HG02571 (cell line): Measurements from ENCODE around the gene PAXX.
"Not testable (repeated sequence)": the region's sequence is repeated elsewhere in the genome, so short reads cannot be mapped to it uniquely, and the experiment has no call there.

Experiments used
- ATAC-seq: cut with Tn5 transposase; IDR thresholded peaks from one replicate; pipeline ENCODE4 v1.9.1; 2021; ENCODE audit warnings: mild to moderate bottlenecking, moderate library complexity; ENCODE audit not compliant: unreplicated experiment

PAXX gene

DNA sequence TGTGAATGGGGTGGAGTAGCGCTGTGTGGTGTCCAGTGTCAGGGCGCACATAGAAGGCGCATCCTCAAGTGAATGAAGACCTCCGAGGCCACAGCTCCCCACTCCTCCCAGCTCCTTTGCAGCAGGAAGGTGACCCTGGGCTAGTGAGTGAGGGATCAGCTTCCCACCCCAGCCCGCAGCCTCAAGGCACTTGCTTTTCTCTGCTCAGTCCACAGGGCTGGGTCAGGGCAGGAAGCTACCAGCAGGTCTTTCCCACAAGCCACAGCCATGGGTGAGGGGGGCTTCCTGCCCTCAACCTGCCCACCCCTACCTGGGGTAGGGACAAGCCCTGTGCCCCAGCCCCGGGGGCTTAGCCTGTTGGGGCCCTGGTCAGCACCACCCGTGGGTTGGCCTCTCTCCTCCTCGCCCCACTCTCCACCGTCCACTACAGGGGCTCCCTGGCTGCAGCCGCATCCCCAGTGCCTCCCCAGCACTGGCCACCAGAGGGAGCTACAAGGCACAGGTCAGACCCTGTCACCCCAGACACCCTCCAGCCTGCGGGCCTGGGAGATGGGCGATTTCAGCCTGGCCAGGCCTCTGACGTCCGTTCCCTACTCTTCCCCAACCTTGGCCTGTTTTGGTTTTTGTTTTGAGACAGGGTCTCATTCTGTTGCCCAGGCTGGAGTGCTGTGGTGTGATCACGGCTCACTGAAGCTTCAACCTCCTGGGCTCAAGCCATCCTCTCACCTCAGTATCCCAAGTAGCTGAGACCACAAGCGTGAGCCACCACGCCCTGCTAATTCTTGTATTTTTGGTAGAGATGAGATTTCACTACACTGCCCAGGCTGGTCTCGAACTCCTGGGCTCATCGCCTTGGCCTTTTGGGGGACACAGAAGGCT, 37.1 kb downstream of the PAXX start:
- ATAC-seq = no peak

DNA sequence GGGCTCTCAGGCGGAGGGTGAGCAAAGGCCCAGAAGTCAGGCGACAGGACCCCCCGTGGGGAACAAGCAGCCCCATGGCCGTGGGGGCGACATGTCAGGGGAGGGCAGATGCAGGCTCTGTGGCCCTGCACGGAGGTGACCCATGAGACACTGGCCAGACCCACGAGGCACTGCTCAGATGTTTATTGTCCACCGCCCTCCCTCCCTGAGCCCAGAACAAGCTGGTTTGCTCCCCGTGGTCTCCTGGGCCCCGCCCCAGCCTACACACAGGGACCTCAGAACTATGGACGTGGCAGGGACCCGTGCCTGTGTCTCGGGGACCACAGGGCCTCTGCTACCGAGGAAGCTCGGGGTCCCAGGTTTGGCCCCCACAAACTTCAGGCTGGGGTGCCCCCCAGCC, 37.8 kb downstream of the PAXX start:
- ATAC-seq = no peak

GRCh38 chr9:137030538-137031527, 38.6 kb downstream of the PAXX start:
- ATAC-seq = no peak

- ATAC-seq = no peak
These were observed 39.9 kb downstream of the PAXX start, which contains the start of gene FUT7 for GRCh38 chr9:137031904-137032640. TSS of gene FUT7 (minus strand) at chr9:137032088. CDS start at chr9:137031991, 97 bp downstream.

- no peak for ATAC-seq
These were observed 40.6 kb downstream of the PAXX start for GRCh38 chr9:137032858-137033257.

DNA sequence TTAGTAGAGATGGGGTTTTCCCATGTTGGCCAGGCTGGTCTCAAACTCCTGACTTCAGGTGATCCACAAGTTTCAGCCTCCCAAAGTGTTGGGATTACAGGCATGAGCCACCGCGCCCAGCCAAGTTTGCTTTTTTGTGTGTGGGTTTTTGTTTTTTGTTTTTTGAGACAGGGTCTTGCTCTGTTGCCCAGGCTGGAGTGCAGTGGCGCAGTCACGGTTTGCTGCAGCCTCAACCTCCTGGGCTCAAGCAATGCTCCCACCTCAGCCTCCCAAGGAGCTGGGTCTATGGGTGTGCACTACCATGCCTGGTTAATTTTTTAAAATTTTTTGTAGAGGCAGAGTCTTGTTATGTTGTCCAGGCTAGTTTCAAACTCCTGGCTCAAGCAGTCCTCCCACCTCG, 41.3 kb downstream of the PAXX start:
- ATAC-seq = not testable (repeated sequence)

- ATAC-seq = no peak
These were observed 42.0 kb downstream of the PAXX start for GRCh38 chr9:137034039-137034708.

- peak; percentile 46 for ATAC-seq
These were observed 42.7 kb downstream of the PAXX start for GRCh38 chr9:137034709-137035506.

- no peak for ATAC-seq
These were observed 43.2 kb downstream of the PAXX start for GRCh38 chr9:137035507-137035834.

- ATAC-seq = no peak
These were observed 43.7 kb downstream of the PAXX start for GRCh38 chr9:137035937-137036336.

DNA sequence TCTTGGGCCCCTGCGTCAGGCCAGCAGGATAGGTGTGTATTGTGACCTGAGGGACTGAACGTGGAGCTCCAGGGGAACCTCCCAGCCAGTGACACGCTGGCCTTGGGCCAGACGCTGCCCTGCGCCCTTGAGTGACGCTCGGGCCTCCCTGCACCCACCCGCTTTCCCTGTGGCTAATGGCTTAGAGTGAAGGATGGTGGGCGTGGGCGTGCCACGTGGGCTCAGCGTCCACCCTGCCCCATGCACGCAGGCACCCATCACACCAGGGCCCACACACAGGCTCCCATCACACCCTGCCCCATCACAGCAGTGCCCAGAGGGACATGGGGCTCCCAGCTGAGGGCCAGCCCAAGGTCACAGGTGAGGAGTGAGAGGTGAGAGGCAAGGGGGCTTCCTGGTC, 44.8 kb downstream of the PAXX start:
- ATAC-seq = no peak

- ATAC-seq = no peak
These were observed 45.3 kb downstream of the PAXX start for GRCh38 chr9:137037483-137037882.

DNA sequence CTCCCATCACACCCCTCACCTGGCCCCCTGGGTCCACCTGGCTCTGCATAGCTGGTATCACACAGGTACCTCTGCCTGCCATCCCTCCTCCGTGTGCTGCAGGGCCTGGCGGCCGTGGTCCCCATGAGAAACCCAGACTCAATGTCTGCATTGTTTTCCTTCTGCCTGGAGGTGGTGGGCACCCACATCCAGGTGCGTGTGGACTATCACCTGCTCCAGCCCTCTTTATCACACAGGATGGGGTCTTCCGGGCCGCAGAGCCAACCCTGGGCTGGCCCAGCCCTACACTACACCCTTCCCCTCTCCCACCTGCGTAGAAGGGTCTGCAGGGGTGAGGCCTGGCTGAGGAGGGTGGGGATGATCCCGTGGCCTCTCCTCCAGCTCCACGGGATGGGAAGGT, 46.7 kb downstream of the PAXX start:
- ATAC-seq = no peak

DNA sequence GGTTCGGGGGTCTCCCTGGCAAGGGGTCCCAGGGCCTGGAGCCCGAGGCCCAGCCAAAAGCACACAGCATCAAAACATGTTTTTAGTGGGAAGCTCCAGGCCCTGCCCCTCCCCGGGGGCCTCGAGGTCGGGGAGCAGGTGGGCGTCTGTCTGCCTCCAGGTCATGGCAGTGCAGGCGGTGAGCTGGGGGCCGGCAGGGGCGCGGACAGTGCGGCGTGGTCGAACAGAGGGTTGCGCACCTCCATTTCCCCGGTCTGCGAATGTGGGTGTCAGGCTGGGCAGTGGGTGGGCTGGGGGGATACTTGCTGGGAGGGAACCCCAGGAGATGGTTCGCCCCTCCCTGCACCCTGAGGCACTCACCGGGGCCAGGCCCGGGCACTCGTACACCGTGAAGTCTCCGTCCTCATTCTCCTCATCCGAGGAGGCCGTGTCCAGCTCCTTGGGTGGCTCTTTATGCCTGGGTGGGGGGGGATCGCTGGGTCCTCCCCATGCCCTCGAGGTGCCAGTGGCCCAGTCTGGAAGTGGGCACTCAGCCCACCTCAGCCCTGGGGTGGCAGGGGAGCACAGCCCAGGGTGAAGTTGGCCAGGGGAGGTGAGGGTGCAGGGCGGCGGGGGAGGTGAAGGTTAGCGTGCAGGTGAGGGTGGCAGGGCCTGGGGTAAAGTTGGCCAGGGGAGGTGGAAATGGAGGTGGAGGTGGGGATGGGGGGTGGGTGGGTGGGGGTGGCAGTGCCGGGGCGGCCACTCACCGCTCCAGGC, 47.6 kb downstream of the PAXX start:
- ATAC-seq = no peak

DNA sequence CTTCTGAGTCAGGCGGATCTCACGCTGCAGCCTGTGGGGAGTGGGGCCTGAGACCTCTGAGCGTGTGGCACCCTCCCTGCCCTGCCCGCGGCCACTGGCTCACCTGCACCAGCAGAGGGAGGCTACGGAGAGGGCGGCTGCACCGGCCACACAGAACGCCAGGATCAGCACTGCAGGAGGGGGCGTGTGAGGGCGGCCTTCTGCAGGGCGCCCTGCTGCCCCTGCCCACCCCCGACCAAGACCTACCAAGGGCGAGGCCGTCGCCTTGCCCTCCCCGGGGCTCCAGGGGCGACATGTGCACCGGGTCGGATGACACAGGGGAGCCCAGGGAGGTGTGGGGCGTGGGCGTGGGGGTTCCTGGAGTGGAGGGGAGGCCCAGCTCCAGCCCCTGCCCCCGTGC, 48.3 kb downstream of the PAXX start:
- ATAC-seq = no peak

DNA sequence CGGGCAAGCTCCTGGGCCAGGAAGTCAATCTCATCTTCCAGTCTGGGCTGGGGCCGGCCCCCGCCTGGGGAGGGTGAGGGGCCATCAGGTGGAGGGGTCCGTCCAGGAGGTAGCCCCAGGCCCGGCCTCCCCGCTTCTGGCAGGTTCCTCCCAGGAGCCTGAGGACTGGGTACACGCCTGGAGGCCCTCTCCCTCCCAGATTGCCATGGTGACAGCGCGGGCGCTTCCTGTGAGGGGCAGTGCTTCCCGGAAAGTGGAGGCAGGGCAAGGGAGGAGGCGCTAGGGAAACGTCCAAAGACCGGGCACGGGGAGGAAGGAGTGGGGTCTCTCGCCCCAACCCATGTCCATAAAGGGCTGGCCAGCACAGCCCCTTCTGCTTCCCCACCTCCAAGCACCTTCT, 48.9 kb downstream of the PAXX start:
- no peak for ATAC-seq

DNA sequence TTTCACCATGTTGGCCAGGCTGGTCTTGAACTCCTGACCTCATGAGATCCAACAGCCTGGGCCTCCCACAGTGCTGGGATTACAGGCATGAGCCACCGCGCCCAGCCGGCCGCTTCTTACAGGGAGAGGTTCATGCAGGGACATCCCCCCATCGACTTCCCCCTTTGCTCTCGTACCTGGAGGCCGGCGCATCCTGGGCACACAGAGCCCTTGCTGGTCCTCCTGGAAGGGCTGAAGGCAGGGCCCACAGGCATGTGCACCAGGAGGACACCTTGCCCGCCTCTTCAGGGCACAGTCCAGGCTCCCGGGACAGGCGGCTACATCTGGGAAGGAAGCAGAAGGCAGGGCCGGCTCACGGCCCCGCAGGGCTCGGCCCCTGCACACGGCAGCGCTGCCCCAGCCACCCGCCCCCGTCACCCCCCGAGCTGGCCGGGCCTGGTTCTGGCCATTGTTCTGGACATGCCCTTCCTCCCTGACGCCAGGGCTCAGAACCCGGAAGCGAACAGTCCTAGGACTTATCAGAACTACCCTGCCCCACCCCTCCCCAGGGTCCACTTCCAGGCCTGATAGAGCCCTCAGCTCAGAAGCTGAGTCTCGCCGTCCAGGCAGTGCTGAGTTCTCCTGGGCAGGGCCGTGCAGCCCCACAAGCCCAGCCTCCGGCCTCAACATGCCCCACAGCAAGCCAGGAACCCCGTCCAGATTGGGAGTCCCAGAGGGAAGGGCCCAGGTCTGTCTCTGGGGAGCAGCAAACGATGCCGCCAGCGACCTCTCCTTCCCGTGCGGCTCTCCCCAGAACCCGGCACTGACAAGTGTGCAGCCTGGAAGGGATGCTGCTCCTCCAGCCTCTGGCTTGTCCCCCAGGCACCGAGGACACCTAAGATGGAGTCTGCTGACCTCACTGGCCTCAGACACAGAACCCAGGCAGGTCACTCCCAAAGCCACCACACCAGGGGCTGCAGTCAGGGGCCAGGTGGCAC, 50.8 kb downstream of the PAXX start:
- no peak for ATAC-seq
